Chondrocyte (in vitro differentiated cells): ENCODE data around the gene FN3KRP. TPM values are rescaled to one million over a fixed set of nuclear protein-coding genes. Genes with fewer than 3 reads are reported as not detected.

ENCODE experiments used
- DNase-seq: peaks from one replicate; pipeline ENCODE4 v3.0.0; 2021; ENCODE audit warnings: mixed read lengths, low spot score
- H3K27ac Mint-ChIP-seq: one replicate; pipeline ENCODE4 v1.8.0; 2021; ENCODE audit warnings: mild to moderate bottlenecking, moderate library complexity, mixed read lengths; ENCODE audit not compliant: unreplicated experiment
- H3K27me3 Mint-ChIP-seq: 2 replicates; pipeline ENCODE4 v1.8.0; 2021; ENCODE audit warnings: low read depth, mixed read lengths
- H3K36me3 Mint-ChIP-seq: 2 replicates; pipeline ENCODE4 v1.8.0; 2021; ENCODE audit warnings: low read depth, mixed read lengths
- H3K4me1 Mint-ChIP-seq: 2 replicates; pipeline ENCODE4 v1.8.0; 2021; ENCODE audit warnings: low read depth, mild to moderate bottlenecking, mixed read lengths
- H3K4me3 Mint-ChIP-seq: one replicate; pipeline ENCODE4 v1.8.0; 2021; ENCODE audit warnings: mild to moderate bottlenecking, moderate library complexity, mixed read lengths; ENCODE audit not compliant: unreplicated experiment
- H3K9me3 Mint-ChIP-seq: 2 replicates; pipeline ENCODE4 v1.8.0; 2021; ENCODE audit warnings: low read depth, mixed read lengths
- CTCF ChIP-seq: fragments of 200-600 bp; sonication (generic); IDR thresholded peaks from 2 replicates; pipeline ENCODE4 v1.5.0; 2021; ENCODE audit warnings: antibody characterized with exemption, mild to moderate bottlenecking, moderate library complexity
- total RNA-seq: library from RNA; stranded (reverse); gene quantifications from 3 replicates; pipeline ENCODE4 v1.2.1, GENCODE V29; 2021

The FN3KRP gene
- total RNA-seq, 1 donor from 2014 or later = 23.3 TPM

GRCh38 chr17:82718986-82719685 lies 2.6 kb downstream of the FN3KRP start:
- Mint-ChIP-seq H3K27ac (no peak overlapping the region), H3K27me3 (no peaks in the 10 kb centered on the region), H3K9me3 (no peaks in the 10 kb centered on the region), H3K36me3 (peaks cover 9% of the 10 kb centered on the region), H3K4me1 (peaks cover 21% of the 10 kb centered on the region), H3K4me3 (no peak overlapping the region)
- TF ChIP-seq CTCF = no peak
- no peak for DNase-seq

- Mint-ChIP-seq H3K36me3 (peaks cover 9% of the 10 kb centered on the region), H3K27ac (no peak overlapping the region), H3K4me1 (peaks cover 21% of the 10 kb centered on the region), H3K4me3 (no peak overlapping the region), H3K9me3 (no peaks in the 10 kb centered on the region), H3K27me3 (no peaks in the 10 kb centered on the region)
- DNase-seq = no peak
- no peak for TF ChIP-seq CTCF
Observed at GRCh38 chr17:82720204-82720603, 3.7 kb downstream of the FN3KRP start.

- DNase-seq = no peak
- peaks cover 9% of the 10 kb centered on the region for H3K4me1 Mint-ChIP-seq
- no peak overlapping the region for H3K4me3 Mint-ChIP-seq
- H3K27me3 Mint-ChIP-seq = no peaks in the 10 kb centered on the region
- no peak overlapping the region for H3K27ac Mint-ChIP-seq
- TF ChIP-seq CTCF = no peak
- H3K9me3 Mint-ChIP-seq = no peaks in the 10 kb centered on the region
- H3K36me3 Mint-ChIP-seq = peaks cover 16% of the 10 kb centered on the region
Observed at GRCh38 chr17:82722341-82723013, 6.0 kb downstream of the FN3KRP start.

- Mint-ChIP-seq H3K4me3 (no peak overlapping the region), H3K36me3 (peaks cover 21% of the 10 kb centered on the region)
- DNase-seq = no peak
Observed at GRCh38 chr17:82723169-82723807, 6.8 kb downstream of the FN3KRP start.

More at GRCh38 chr17:82723169-82723807, 6.8 kb downstream of the FN3KRP start:
- Mint-ChIP-seq H3K4me1 (peaks cover 2% of the 10 kb centered on the region), H3K27me3 (no peaks in the 10 kb centered on the region), H3K9me3 (no peaks in the 10 kb centered on the region), H3K27ac (no peak overlapping the region)
- no peak for TF ChIP-seq CTCF
